Measurements from ENCODE around the gene MADCAM1. TPM values are rescaled to one million over a fixed set of nuclear protein-coding genes. Genes with fewer than 3 reads are reported as not detected.
A peak's percentile ranks its signal among the peaks of the same experiment; 100 is the strongest.

MADCAM1 gene
- total and polyA plus RNA-seq, 2 donors from 2014 or later, result 0.50 to 0.77 TPM

- Histone ChIP-seq H3K27ac (ENCODE audit: low read depth in 2 of 2, low read length in 2 of 2) (no peak overlapping the region), H3K36me3 (ENCODE audit: control insufficient read depth in 2 of 3, insufficient read depth in 3 of 3, low read length in 3 of 3) (peaks cover 0 to 15% (median 5%) of the 10 kb centered on the region in 3 donors), H3K9ac (ENCODE audit: low read length in 3 of 3) (no peak overlapping the region), H3K27me3 (ENCODE audit: control insufficient read depth, insufficient read depth, low read length) (no peaks in the 10 kb centered on the region), H3K4me3 (ENCODE audit: low read length in 3 of 3) (no peak overlapping the region), H3K4me1 (ENCODE audit: control insufficient read depth in 2 of 3, insufficient read depth in 2 of 3, low read depth in 1 of 3, low read length in 3 of 3) (no peaks in the 10 kb centered on the region), H3K9me3 (ENCODE audit: control insufficient read depth in 2 of 3, insufficient read depth in 1 of 3, low read length in 3 of 3) (no peaks in the 10 kb centered on the region)
- peak in 1 of 5 donors; percentile 73 for DNase-seq
- intact Hi-C loops (cut with DNase I), result no loop called here
- no peak for TF ChIP-seq CTCF (IDR thresholded peaks at IDR 0.05; ENCODE audit: borderline replicate concordance, extremely low read depth, insufficient read depth)
- no peak for FAIRE-seq
These were observed 44.8 kb downstream of the MADCAM1 start for GRCh38 chr19:540867-541637.

- H3K27me3 ChIP-seq (ENCODE audit: control insufficient read depth, insufficient read depth, low read length), result no peaks in the 10 kb centered on the region
- DNase-seq, result peak in 1 of 5 donors; percentile 67
- no peak overlapping the region for H3K27ac ChIP-seq (ENCODE audit: low read depth in 2 of 2, low read length in 2 of 2)
- H3K36me3 ChIP-seq (ENCODE audit: control insufficient read depth in 2 of 3, insufficient read depth in 3 of 3, low read length in 3 of 3), result peaks cover 0 to 10% (median 5%) of the 10 kb centered on the region in 3 donors
- H3K9me3 ChIP-seq (ENCODE audit: control insufficient read depth in 2 of 3, insufficient read depth in 1 of 3, low read length in 3 of 3), result no peaks in the 10 kb centered on the region
- FAIRE-seq, result no peak
- no peak for TF ChIP-seq CTCF (IDR thresholded peaks at IDR 0.05; ENCODE audit: borderline replicate concordance, extremely low read depth, insufficient read depth)
- intact Hi-C loops (cut with DNase I), result no loop called here
- H3K4me3 ChIP-seq (ENCODE audit: low read length in 3 of 3), result no peak overlapping the region
- H3K9ac ChIP-seq (ENCODE audit: low read length in 3 of 3), result no peak overlapping the region
- H3K4me1 ChIP-seq (ENCODE audit: control insufficient read depth in 2 of 3, insufficient read depth in 2 of 3, low read depth in 1 of 3, low read length in 3 of 3), result no peaks in the 10 kb centered on the region
These were observed 45.4 kb downstream of the MADCAM1 start for GRCh38 chr19:541699-542098.

GRCh38 chr19:542173-542866 is 46.0 kb downstream of the MADCAM1 start:
- Histone ChIP-seq H3K9ac (ENCODE audit: low read length in 3 of 3) (no peak overlapping the region), H3K27me3 (ENCODE audit: control insufficient read depth, insufficient read depth, low read length) (no peaks in the 10 kb centered on the region), H3K4me3 (ENCODE audit: low read length in 3 of 3) (no peak overlapping the region), H3K9me3 (ENCODE audit: control insufficient read depth in 2 of 3, insufficient read depth in 1 of 3, low read length in 3 of 3) (no peaks in the 10 kb centered on the region), H3K4me1 (ENCODE audit: control insufficient read depth in 2 of 3, insufficient read depth in 2 of 3, low read depth in 1 of 3, low read length in 3 of 3) (no peaks in the 10 kb centered on the region), H3K27ac (ENCODE audit: low read depth in 2 of 2, low read length in 2 of 2) (no peak overlapping the region), H3K36me3 (ENCODE audit: control insufficient read depth in 2 of 3, insufficient read depth in 3 of 3, low read length in 3 of 3) (peaks cover 0 to 9% (median 5%) of the 10 kb centered on the region in 3 donors)
- intact Hi-C loops (cut with DNase I), result no loop called here
- no peak for TF ChIP-seq CTCF (IDR thresholded peaks at IDR 0.05; ENCODE audit: borderline replicate concordance, extremely low read depth, insufficient read depth)
- DNase-seq (peak in 1 of 5 donors; percentile 71), FAIRE-seq (no peak)

All from kidney (tissue), 14 donors.